Measurements from ENCODE around the gene TMEM14A. TPM values are rescaled to one million over a fixed set of nuclear protein-coding genes. Genes with fewer than 3 reads are reported as not detected.
"Not testable (repeated sequence)": the region's sequence is repeated elsewhere in the genome, so short reads cannot be mapped to it uniquely, and the experiment has no call there.

TMEM14A gene
- polyA plus RNA-seq, 6 donors from 2014 or later, result 9.7 to 22.3 (median 15.5) TPM

- DNase-seq (no peak), ATAC-seq (ENCODE audit: low read depth in 2 of 2) (no peak)
- Mint-ChIP-seq H3K4me1 (no peaks in the 10 kb centered on the region), H3K4me3 (no peak overlapping the region), H3K9me3 (no peaks in the 10 kb centered on the region), H3K27me3 (no peaks in the 10 kb centered on the region), H3K27ac (no peak overlapping the region), H3K36me3 (no peaks in the 10 kb centered on the region)
Measured at GRCh38 chr6:52691718-52692117, 20.8 kb downstream of the TMEM14A start.

DNA sequence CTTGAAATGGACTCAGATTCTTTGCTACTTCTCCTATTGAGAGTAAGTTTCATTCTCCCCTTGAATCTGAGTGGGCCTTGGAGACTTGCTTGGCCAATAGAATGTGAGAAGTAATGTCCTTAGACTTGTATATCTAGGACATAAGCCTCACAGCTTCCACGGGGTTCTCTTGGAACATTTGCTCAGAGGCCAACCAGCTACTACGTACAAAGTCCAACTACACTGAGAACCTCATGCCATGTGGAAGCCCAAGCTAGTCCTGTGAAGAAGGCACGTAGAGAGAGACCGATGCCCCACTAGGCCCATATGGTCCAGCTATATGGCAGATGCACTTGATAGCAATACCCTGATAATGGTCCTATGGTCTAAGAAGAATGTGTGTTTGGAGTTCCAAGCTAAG lies 22.9 kb downstream of the TMEM14A start:
- no peak for DNase-seq
- Mint-ChIP-seq H3K9me3 (no peaks in the 10 kb centered on the region), H3K4me1 (no peaks in the 10 kb centered on the region), H3K4me3 (no peak overlapping the region), H3K36me3 (no peaks in the 10 kb centered on the region), H3K27me3 (peaks cover 5 to 10% (median 6%) of the 10 kb centered on the region in 3 donors), H3K27ac (no peak overlapping the region)
- no peak for ATAC-seq (ENCODE audit: low read depth in 2 of 2)

DNA sequence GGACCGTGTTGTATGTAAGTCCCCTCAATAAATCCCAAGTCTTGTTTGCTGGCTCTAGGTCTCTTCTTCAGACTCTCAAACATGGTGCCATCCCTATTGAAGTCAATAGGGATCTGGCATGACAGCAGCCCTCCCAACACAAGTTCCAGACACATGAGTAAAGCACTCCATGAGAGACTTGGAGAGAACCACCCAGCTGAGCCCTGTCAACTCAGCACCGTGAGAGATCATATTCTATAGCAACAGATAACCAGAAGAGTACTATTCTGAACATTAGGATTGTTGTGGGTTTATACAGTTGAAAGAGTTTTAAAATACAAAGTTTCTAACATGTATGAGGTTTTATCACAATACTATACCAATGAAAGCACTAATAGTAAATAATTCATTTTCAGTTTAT lies 23.5 kb downstream of the TMEM14A start:
- no peak for DNase-seq
- H3K4me3 Mint-ChIP-seq, result no peak overlapping the region
- peaks cover 5 to 10% (median 6%) of the 10 kb centered on the region in 3 donors for H3K27me3 Mint-ChIP-seq
- no peaks in the 10 kb centered on the region for H3K36me3 Mint-ChIP-seq
- no peak overlapping the region for H3K27ac Mint-ChIP-seq
- ATAC-seq (ENCODE audit: low read depth in 2 of 2), result no peak
- H3K9me3 Mint-ChIP-seq, result no peaks in the 10 kb centered on the region
- no peaks in the 10 kb centered on the region for H3K4me1 Mint-ChIP-seq

DNA sequence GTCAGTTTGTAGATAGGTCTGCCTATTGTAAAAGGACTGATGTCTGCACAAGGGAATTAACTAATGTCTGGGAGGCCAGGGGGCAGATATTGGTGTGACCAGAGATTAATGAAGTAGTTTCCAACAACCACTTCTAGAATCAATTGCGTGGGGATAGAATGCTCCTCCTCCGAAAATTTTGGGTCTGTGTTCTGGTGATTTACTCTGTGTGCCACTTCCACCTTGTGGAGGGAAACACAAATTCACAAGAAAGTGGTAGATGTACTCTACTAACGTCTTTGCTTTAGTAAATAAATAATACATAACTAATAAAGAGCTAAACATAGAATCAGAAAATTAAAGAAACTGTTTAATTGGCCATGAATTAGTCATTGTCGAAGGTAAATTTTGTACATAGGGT lies 25.5 kb downstream of the TMEM14A start:
- no peak for ATAC-seq (ENCODE audit: low read depth in 2 of 2)
- no peak overlapping the region for H3K27ac Mint-ChIP-seq
- DNase-seq, result no peak

GRCh38 chr6:52697903-52698302 lies 27.0 kb downstream of the TMEM14A start:
- Mint-ChIP-seq H3K4me1 (no peaks in the 10 kb centered on the region), H3K36me3 (no peaks in the 10 kb centered on the region), H3K27ac (no peak overlapping the region), H3K27me3 (peaks cover 12 to 18% (median 12%) of the 10 kb centered on the region in 3 donors), H3K9me3 (peaks cover 0 to 2% (median 0%) of the 10 kb centered on the region in 7 donors), H3K4me3 (no peak overlapping the region)
- DNase-seq (no peak), ATAC-seq (ENCODE audit: low read depth in 2 of 2) (no peak)

More for the DNA sequence above, 25.5 kb downstream of the TMEM14A start:
- Mint-ChIP-seq H3K36me3 (no peaks in the 10 kb centered on the region), H3K4me3 (no peak overlapping the region), H3K4me1 (no peaks in the 10 kb centered on the region), H3K9me3 (no peaks in the 10 kb centered on the region), H3K27me3 (peaks cover 6 to 12% (median 10%) of the 10 kb centered on the region in 3 donors)

DNA sequence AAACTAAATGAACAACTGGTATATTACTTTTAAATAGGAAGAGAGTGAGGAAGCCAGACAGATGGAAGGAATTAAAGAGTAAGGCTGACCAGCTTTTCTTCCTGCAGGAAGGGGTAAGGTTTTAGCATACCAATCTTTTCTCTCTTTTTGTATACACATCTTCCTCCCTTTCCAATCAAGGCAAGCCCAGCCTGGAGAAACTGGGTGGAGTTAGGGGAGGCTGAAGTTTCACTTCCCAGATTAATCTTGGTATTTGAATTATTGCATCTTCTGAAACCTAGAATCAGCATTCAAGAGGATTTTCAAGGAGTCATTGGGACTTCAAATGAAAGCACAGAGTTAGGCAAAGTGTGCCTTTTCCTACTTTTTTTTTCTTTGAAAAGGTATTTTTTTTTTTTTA lies 33.1 kb downstream of the TMEM14A start:
- Mint-ChIP-seq H3K9me3 (peaks cover 0 to 19% (median 7%) of the 10 kb centered on the region in 7 donors), H3K27me3 (peaks cover 8 to 32% (median 22%) of the 10 kb centered on the region in 3 donors), H3K27ac (no peak overlapping the region), H3K36me3 (no peaks in the 10 kb centered on the region), H3K4me3 (no peak overlapping the region), H3K4me1 (no peaks in the 10 kb centered on the region)
- ATAC-seq (ENCODE audit: low read depth in 2 of 2) (no peak), DNase-seq (no peak)

DNA sequence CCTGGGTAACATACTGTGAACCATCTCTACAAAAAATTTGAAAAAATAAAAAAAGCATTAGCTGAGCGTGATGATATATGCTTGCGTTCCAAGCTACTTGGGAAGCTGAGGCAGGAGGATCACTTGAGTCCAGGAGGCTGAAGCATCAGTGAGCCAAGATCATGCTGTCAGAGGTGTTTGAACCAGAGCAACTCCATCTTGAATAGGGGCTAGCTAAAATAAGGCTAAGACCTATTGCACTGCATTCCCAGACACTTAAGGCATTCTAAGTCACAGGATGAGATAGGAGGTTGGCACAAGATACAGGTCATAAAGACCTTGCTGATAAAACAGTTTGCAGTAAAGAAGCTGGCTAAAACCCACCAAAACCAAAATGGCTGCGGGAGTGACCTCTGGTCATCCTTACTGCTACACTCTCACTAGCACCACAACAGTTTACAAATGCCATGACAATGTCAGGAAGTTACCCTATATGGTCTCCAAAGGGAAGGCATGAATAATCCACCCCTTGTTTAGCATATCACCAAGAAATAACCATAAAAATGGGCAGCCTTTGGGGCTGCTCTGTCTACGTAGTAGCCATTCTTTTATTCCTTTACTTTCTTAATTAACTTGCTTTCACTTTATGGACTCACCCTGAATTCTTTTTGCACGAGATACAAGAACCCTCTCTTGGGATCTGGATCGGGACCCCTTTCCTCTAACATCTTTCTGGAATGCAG lies 34.0 kb downstream of the TMEM14A start:
- not testable (repeated sequence) for H3K4me1 Mint-ChIP-seq; ATAC-seq (ENCODE audit: low read depth in 2 of 2); DNase-seq; H3K36me3 Mint-ChIP-seq; H3K27ac Mint-ChIP-seq
- H3K4me3 Mint-ChIP-seq, result peak overlapping the region in 1 of 8 donors; percentile 53
- peaks cover 0 to 19% (median 7%) of the 10 kb centered on the region in 7 donors for H3K9me3 Mint-ChIP-seq
- peaks cover 8 to 32% (median 18%) of the 10 kb centered on the region in 3 donors for H3K27me3 Mint-ChIP-seq

GRCh38 chr6:52706001-52706400 lies 35.1 kb downstream of the TMEM14A start:
- H3K36me3 Mint-ChIP-seq, result no peaks in the 10 kb centered on the region
- H3K4me1 Mint-ChIP-seq, result no peaks in the 10 kb centered on the region
- no peak overlapping the region for H3K27ac Mint-ChIP-seq
- ATAC-seq (ENCODE audit: low read depth in 2 of 2) (no peak), DNase-seq (no peak)
- peaks cover 0 to 19% (median 7%) of the 10 kb centered on the region in 7 donors for H3K9me3 Mint-ChIP-seq
- H3K4me3 Mint-ChIP-seq, result no peak overlapping the region
- H3K27me3 Mint-ChIP-seq, result peaks cover 8 to 32% (median 15%) of the 10 kb centered on the region in 3 donors

DNA sequence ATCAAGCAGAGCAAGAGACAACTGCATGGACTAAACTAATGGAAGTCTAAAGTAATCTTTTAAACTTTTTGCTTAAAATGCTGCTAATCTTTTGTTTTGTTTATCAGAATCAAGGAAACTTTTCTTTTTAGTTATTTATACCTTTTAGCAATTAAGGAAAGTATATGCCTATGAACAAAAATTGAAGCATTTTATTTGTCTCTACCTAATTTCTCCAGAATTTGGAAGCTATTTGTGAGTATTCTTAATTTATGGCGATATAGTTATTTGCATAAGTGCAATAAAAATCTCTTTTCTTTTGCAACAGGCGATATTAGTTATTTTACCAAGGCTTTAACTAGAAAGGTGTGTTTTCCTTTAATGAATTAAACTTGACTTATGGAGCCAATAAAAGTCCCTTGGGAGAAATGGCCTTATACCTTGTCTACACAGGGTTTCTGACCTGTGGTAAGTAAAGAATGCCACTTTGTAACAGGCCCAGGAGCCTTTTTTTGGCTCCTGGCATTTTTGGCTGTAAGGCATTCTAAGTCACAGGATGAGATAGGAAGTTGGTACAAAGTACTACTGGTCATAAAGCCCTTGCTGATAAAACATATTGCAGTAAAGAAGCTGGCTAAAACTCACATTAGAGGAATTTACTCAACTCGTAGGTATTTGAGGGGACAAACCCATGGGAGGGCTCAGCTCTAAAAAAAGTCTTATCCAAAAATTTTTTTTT lies 37.2 kb downstream of the TMEM14A start:
- no peaks in the 10 kb centered on the region for H3K4me1 Mint-ChIP-seq
- H3K9me3 Mint-ChIP-seq, result peaks cover 0 to 19% (median 7%) of the 10 kb centered on the region in 7 donors

GRCh38 chr6:52712136-52712535 lies 41.2 kb downstream of the TMEM14A start:
- ATAC-seq (ENCODE audit: low read depth in 2 of 2) (no peak), DNase-seq (no peak)
- Mint-ChIP-seq H3K27ac (peak overlapping the region in 1 of 6 donors; percentile 44), H3K9me3 (peaks cover 0 to 12% (median 4%) of the 10 kb centered on the region in 7 donors), H3K27me3 (peaks cover 6 to 17% (median 9%) of the 10 kb centered on the region in 3 donors), H3K36me3 (no peaks in the 10 kb centered on the region), H3K4me3 (no peak overlapping the region), H3K4me1 (no peaks in the 10 kb centered on the region)

More for the DNA sequence above, 37.2 kb downstream of the TMEM14A start:
- no peaks in the 10 kb centered on the region for H3K36me3 Mint-ChIP-seq
- no peak overlapping the region for H3K4me3 Mint-ChIP-seq
- ATAC-seq (ENCODE audit: low read depth in 2 of 2) (no peak), DNase-seq (no peak)
- peaks cover 0 to 26% (median 21%) of the 10 kb centered on the region in 3 donors for H3K27me3 Mint-ChIP-seq
- H3K27ac Mint-ChIP-seq, result no peak overlapping the region

DNA sequence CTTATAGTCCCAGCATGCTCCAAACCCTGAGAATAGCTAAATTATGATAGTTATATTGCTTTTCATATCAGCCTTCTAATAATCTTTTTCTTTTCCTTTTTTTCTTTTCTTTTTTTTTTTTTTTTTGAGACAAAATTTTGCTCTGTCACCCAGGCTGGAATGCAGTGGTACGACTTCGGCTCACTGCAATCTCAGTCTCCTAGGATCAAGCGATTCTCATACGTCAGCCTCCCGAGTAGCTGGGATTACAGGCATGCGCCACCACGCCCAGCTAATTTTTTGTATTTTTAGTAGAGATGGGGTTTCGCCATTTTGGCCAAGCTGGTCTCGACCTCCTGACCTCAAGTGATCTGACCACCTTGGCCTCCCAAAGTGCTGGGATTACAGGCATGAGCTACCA lies 43.8 kb downstream of the TMEM14A start:
- not testable (repeated sequence) for H3K9me3 Mint-ChIP-seq; H3K27ac Mint-ChIP-seq; H3K4me1 Mint-ChIP-seq; DNase-seq; H3K4me3 Mint-ChIP-seq; H3K36me3 Mint-ChIP-seq; ATAC-seq (ENCODE audit: low read depth in 2 of 2)
- H3K27me3 Mint-ChIP-seq, result peaks cover 6 to 17% (median 9%) of the 10 kb centered on the region in 3 donors

DNA sequence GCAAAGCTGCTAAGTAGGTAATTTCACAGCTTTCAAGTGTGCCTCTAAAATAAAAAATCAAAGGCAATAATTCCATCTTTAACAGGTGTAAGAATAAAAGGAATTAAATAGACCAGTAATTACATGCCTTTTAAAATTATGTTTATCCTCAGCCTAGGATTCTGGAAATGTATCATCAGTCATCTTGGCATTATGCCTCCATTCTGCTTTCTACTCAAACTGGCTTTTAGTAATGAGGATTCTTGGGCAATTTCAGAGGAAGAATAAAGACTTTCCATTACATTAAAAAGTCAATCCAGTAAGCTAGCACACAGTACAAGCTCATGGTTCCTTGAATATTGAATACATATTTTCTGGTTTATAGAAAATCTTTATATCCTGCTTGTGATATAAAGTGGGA lies 47.6 kb downstream of the TMEM14A start:
- H3K27me3 Mint-ChIP-seq, result peaks cover 14 to 19% (median 19%) of the 10 kb centered on the region in 3 donors
- DNase-seq, result no peak
- no peaks in the 10 kb centered on the region for H3K36me3 Mint-ChIP-seq
- no peaks in the 10 kb centered on the region for H3K4me1 Mint-ChIP-seq
- H3K27ac Mint-ChIP-seq, result no peak overlapping the region
- no peak overlapping the region for H3K4me3 Mint-ChIP-seq
- no peaks in the 10 kb centered on the region for H3K9me3 Mint-ChIP-seq
- ATAC-seq (ENCODE audit: low read depth in 2 of 2), result no peak

DNA sequence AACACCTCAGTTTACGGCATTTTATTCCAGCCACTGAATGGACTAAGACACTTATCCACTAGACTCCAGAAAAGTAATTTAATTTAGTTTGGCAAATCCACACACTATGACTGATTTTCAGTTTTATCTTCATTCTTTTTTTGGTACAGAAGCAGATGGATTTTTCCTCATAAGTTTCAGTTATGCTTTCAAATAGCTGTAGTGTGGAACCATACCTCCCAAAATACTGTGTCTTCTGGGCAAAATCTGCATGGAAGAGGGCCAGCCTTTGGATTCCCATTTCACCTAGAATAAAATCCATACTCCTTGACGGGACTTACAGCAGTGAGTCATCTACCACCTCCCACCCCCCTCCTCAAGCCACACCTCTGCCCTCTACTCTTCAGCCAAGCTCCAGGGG lies 49.4 kb downstream of the TMEM14A start:
- H3K27me3 Mint-ChIP-seq, result peaks cover 14 to 19% (median 19%) of the 10 kb centered on the region in 3 donors

GRCh38 chr6:52724042-52724405 lies 53.1 kb downstream of the TMEM14A start:
- Mint-ChIP-seq H3K27ac (peak overlapping the region in 1 of 6 donors; percentile 5), H3K9me3 (peaks cover 0 to 1% (median 0%) of the 10 kb centered on the region in 7 donors), H3K4me1 (peaks cover 4 to 7% (median 5%) of the 10 kb centered on the region in 3 donors), H3K36me3 (no peaks in the 10 kb centered on the region), H3K27me3 (peaks cover 5 to 14% (median 9%) of the 10 kb centered on the region in 3 donors), H3K4me3 (no peak overlapping the region)
- no peak for DNase-seq
- no peak for ATAC-seq (ENCODE audit: low read depth in 2 of 2)

More for the DNA sequence above, 49.4 kb downstream of the TMEM14A start:
- DNase-seq, result no peak
- H3K27ac Mint-ChIP-seq, result no peak overlapping the region
- H3K4me3 Mint-ChIP-seq, result no peak overlapping the region
- no peaks in the 10 kb centered on the region for H3K9me3 Mint-ChIP-seq
- peaks cover 4 to 7% (median 5%) of the 10 kb centered on the region in 3 donors for H3K4me1 Mint-ChIP-seq
- no peaks in the 10 kb centered on the region for H3K36me3 Mint-ChIP-seq
- no peak for ATAC-seq (ENCODE audit: low read depth in 2 of 2)
